Stimulated activated CD8-positive, alpha-beta memory T cell treated with anti-CD3 and anti-CD28 coated beads, Interleukin-7, amount 100 ng/mL, for 48 hours (primary cell): Measurements from ENCODE around the gene ZNF3.

Experiments
- DNase-seq, 2 donors: peaks; one replicate each; pipeline ENCODE4 v3.0.0-alpha.2; 2020; ENCODE audit warnings: low read depth in 1 of 2; ENCODE audit errors: extremely low read depth in 1 of 2

The ZNF3 gene

DNA sequence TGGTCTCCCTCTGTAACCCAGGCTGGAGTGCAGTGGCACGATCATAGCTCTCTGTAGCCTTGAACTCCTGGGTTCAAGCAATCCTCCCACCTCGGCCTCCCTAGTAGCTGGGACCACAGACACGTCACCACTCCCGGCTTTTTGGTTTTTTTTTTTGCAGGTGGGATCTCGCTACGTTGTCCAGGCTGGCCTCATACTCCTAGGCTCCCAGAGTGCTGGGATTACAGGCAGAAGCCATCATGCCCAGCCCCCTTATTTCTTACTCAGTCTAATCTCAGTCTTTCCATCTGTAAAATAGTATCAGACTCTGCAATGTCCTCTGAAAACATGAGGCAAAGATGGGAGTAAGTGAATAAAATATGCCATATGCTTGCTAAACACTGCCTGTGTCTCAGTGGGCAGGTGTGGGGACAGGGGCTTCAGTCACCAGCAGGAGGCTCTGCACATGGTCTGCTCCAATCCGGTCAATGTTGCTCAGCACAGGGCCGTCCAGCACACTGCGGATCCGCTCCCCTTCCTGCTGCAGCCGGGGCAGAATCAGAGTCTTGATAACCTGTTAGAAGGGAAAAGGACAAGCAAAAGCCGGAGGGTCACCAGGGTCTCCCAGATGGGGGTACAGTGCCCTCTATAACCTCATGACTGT lies 28.1 kb upstream of the ZNF3 start:
- no peak for DNase-seq

DNA sequence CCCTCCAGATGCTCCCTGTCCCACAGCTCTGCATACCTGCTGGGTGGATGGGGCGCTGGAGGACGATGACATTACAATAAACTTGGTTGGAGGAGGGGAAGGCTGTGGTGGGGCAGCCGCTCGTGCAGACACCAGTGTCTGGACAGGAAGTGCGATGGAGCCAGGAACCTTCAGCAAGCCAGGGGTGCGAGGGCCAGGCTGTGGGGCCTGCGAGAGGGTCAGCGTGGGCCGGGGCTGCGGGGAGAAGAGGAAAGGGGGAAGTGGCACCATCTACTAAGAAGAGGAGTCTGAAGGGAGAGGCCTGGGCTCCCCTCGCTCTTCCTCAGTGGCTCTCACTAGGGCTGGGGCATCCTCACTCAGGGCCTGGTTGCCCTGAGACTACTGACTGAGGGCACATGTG lies 26.4 kb upstream of the ZNF3 start:
- no peak for DNase-seq

DNA sequence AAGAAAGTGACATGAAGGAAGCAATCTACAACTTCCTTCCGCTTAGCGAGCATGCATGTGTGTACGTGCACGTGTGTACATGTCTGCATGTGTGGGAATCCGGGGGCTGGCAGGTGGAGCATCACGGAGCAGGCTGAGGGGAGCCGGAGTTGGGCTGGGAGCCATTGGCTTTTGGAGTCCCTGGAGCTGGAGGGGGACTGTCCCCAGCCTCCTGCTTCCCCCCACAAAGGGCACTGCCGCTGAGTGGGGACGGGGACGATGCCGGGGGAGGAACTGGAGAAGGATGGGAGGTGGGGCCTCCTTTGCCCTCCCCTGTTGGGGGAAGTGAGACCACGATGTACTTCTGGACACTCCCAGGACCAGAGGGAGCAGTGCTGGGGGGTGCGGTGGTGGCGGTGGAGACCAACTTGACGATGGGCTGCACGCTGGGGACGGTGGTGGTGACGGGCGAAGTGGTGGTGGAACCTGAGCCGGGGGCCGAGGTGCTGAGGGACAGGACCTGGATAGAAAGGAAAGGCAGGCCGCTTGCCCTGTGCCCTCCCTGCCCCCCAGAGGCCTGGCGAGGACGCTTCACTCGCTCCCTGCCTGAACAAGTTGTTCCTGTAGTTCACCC lies 25.7 kb upstream of the ZNF3 start:
- DNase-seq: no peak

DNA sequence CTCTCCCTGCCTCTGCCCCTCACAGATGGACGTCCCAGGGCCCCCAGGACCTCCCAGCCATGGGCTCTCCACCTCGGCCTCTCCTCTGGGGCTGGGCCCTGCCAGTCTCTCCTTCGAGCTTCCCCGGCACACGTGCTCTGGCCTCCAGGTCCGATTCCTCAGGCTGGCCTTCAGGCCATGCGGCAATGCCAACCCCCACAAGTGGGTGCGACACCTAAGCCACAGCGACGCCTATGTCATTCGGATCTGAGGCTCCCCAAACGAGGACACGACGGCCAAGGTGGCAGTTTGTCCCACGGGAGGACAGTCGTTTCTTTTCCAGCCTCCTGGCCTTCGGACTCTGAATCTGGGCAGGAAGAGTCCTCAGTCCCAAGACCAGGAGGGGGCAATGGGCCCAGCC lies 25.1 kb upstream of the ZNF3 start:
- no peak for DNase-seq

DNA sequence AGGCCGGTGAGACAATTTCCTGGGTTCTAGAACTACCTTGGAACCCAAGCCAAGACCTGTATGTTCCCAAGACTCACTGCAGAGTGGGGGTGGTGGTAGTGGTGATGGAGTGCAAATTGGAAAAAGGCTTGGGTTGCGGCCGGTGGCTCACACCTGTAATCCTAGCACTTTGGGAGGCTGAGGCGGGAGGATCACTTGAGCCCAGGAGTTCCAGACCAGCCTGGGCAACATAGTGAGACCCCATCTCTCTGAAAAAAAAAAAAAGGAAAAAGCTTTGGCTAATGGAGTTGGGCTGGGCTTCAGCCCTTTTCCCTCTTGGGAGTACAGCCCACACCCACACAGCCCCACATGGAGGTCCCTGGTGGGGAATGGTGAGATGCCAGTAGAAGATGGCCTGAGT lies 24.0 kb upstream of the ZNF3 start:
- no peak for DNase-seq

DNA sequence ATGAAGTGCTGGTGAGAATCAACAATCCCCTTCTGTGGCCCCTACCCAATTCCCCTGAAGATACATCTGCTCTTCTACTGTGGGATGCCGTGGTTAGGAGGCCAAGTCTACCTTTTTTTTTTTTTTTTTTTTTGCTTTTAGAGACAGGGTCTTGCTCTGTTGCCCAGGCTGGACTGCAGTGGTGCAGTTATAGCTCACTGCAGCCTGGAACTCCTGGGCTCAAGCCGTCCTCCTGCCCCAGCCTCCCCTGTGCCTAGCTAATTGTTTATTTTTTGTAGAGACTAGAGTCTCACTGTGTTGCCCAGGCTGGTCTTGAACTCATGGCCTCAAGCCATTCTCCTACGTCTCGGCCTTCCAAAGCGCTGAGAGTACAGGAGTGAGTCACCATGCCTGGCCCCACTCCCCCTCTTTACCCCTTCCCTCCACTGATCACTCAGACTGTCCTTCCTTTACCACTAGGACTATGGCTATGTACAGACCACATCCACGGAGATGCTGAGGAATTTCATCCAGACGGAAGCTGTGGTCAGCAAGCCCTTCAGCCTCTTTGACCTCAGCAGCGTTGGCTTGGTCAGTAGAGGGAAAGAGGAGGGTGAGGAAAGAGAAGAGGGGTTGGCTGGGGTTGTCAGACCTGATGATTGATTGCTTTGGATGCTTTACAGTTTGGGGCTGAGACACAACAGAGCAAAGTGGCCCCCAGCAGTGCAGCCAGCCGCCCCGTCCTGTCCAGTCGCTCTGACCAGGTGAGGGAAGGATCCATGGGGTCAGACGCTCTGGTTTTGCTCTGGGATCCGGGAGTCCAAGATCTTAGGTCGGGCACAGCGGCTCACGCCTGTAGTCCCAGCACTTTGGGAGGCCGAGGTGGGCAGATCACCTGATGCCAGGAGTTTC lies 21.7 kb upstream of the ZNF3 start:
- no peak for DNase-seq

DNA sequence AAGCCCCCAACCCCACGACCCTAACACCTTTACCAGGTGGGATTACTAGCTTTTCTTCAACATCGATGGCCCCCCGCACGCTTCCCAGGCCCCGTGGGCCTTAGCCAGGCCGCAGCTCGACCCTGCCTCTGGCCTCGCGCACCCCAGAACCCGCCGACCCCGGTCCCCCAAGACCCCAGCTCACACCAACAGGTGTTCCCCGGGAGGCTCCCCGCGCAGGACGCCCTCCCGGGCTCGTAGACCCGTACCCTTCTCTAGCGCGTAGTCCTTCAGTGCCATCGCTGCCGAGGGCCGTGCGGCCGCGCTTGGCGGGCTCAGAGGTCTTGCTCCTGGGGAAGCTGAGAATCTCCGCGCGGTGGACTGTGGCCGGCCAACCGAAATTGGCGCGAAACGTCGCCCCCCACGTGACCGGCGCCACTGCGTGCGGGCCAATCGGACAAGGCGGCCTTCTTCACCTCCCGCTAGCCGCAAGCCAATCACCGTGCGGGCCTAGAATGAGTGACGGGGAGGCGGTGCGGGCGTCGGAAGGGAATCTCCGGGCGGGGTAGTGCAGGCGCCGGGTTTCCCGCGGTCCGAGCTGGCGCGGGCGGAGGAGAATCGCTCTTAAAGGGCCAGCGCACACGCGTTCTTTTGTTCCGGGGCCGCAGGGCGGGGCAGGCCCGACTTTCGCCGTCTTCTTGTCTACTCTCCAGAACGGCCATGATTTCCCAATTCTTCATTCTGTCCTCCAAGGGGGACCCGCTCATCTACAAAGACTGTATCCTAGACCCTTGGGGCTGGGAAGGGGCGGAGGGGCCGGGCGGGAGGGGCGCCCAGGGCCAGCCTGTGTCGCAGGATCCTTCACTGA lies 19.7 kb upstream of the ZNF3 start, which contains the start of the genes AP4M1 and MCM7:
AP4M1 (plus strand) TSS at position 628 of the 847 bp plus-strand sequence; CDS start at position 700, 72 bp downstream.
MCM7 (minus strand) TSS at position 382 of the 847 bp plus-strand sequence; CDS start at position 279, 103 bp downstream.
- DNase-seq: peak; percentile 98

DNA sequence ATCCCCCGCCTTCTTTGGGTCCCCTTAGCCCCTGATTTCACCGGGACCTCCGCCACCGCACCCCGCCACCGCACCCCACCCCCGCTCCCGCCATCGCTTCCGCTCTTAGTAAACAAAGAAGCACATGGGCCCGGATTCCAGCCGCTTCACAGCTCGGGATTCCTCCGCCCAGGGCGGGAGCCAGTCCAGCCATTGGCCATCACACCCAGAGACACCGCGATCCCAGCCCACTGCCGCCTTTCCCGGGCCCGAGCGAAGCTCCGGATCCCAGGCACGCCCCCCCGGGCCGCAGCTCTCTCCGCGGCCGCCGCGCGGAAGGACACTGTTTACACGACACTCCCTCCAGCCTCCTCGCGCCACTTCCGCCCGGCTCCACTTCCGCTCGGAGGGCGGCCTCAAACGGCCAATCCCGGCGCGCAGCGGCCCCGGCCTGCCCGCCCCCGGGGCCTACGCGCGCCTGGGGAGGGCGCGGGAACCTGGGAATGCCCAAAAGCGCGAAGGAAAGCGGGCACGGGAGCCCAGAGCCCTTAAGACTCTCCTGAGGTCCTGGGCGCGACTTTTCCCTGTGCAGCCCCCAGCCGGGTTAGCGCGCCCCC lies 19.0 kb upstream of the ZNF3 start:
- DNase-seq: peak; percentile 71 to 77

DNA sequence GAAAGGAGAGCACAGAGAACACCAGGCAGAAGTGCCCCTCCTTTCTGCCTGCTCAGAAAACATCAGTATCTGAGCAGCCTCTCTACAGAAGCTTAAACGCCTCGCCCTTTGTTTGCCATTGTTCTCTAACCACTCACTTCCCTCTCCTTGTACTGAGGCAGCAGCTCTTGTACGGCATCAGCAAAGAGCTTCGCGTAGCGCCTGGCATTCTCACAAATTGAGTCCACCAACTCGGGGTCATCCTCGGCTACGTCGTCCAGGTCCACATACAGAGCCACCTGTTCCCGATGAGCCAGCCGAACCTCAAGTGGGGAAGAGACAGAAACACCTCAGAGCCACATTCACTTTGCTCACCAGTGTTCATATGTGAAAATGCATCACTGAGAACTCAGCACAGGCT lies 17.9 kb upstream of the ZNF3 start:
- DNase-seq: no peak

DNA sequence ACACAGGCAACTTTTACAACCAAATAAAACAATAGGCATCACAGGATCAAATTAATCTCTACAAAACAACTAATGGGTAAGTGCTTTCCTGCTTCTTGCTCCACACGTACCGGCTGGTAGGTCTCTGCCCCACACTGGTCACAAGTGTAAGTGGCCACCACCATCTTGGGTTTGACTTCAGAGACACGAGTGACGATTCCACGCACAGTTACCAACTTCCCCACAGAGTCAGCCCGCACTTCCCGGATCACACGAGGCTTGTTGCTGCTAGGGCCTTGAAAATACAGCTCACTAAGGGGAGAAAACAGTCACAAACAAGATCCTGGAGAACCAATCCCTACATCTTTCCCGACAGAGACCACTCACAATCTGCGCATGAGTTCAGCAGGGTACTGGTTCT lies 17.4 kb upstream of the ZNF3 start:
- no peak for DNase-seq

DNA sequence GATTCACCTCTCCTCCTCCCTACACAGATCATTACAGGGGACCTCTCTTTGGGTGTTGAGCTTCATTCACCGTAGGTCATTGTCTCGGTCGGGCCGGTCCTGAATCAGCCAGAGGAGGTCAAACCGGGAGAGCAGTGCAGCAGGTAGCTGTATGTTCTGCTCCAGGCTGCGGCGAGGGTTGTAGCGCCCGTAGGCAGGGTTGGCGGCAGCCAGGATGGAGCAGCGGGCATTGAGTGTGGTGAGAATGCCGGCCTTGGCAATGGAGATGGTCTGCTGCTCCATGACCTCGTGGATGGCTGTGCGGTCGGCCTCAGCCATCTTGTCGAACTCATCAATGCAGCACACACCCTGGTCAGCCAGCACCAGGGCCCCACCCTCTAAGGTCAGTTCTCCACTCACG lies 14.2 kb upstream of the ZNF3 start:
- DNase-seq: no peak

DNA sequence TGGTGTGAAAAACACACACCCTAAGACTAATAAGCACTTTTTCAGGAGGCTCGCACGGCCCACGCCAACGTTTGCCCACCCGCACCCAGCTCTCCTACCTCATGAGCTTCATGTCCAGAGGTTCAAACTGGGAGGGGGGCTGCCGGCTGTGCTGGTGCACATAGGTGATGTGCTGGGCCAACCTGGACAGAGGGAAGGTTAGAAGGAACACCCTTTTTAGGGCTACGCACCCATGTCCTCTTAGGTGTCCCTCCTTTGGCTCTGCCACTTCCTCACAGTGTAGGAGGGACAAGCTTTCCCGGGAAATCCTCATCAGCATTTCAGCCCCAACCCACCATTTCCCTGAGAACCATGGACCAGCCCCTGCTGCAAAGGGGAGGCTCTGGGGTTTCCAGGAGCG lies 13.8 kb upstream of the ZNF3 start:
- no peak for DNase-seq

DNA sequence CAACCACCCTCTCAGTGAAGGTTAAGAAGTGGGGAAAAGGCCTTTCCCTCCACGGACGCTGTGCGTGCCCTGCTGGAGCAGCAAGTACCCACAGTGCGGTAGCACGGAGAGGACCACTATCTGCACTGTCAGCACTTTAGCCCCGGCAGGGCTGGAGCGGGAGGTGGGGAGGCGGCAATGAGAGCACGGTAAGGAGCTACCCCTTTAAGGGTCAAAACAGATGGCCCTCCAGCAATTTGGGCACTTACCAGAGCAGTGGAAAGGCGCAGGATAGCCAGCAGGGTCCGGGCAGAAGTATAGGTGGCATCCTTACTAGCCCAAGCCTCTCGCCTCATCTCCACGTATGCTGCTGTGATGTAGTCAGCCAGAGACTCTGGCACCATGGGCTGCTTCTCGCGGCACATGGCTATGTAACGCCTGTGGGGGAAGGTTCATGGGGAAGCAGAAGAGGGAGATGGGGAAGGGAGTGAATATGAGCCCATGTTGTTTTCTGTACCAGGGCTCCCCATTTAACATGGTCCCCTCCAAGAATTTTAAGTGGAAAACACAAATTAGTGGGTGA lies 12.5 kb upstream of the ZNF3 start:
- DNase-seq: no peak

DNA sequence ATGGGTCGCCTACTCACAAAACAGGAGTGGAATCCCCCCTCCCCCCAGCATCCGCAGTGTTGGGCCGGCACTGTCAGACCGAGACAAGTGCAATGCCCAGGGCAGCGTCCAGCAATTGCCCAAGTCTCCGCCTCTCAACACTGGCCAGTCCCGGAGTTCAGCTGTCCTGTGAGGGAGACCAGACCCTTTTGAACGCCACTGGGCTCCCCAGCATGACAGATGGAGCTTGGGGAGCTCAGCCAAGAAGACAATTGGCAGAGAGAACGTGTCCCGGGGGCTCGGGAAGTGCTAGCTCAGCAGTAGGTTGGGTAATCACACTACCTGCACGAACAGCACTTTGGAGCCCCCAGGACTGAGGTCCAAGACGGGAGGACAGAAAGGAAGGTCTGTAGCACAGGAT lies 12.0 kb upstream of the ZNF3 start:
- DNase-seq: no peak

DNA sequence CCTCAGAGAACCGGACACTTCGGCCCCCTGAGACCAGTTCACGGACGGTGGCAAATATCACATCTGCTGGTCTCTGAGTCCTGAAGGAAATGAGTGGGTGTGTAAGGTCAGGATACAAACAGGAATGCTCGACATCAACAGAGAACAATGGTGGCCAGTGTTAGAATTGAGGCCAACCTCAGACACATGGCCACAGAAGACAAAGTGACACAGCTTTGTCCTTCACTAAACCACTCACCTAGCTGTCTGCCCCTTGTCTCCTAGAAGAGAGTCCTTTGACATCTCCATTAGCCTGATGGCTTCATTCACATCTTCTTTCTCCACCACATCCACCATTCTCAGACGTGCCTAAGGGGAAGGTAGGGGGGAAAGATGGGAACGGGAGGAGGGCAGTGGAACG lies 11.5 kb upstream of the ZNF3 start:
- no peak for DNase-seq

DNA sequence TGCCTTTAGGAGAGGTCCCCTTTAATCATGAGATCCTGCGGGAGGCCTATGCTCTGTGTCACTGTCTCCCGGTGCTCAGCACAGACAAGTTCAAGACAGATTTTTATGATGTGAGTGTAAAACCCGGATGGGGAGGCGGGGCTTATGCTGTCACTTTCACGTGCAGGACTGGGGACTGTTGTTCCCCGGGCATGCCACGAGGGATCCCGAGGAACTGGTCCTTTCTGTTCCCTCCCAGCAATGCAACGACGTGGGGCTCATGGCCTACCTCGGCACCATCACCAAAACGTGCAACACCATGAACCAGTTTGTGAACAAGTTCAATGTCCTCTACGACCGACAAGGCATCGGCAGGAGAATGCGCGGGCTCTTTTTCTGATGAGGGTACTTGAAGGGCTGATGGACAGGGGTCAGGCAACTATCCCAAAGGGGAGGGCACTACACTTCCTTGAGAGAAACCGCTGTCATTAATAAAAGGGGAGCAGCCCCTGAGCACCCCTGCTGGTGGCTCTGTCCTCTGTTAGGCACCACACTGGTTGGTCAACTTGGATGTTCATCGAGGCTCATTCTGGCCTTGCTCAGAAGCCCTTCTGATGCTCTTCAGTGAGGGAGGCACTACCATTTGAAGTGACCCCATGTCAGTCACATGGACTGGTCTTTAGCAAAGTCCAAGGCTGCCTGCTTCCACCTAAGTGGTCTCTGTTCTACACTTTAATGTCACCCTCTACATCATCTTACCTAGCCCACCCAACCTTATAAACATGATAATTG lies 10.1 kb upstream of the ZNF3 start:
- DNase-seq: no peak

DNA sequence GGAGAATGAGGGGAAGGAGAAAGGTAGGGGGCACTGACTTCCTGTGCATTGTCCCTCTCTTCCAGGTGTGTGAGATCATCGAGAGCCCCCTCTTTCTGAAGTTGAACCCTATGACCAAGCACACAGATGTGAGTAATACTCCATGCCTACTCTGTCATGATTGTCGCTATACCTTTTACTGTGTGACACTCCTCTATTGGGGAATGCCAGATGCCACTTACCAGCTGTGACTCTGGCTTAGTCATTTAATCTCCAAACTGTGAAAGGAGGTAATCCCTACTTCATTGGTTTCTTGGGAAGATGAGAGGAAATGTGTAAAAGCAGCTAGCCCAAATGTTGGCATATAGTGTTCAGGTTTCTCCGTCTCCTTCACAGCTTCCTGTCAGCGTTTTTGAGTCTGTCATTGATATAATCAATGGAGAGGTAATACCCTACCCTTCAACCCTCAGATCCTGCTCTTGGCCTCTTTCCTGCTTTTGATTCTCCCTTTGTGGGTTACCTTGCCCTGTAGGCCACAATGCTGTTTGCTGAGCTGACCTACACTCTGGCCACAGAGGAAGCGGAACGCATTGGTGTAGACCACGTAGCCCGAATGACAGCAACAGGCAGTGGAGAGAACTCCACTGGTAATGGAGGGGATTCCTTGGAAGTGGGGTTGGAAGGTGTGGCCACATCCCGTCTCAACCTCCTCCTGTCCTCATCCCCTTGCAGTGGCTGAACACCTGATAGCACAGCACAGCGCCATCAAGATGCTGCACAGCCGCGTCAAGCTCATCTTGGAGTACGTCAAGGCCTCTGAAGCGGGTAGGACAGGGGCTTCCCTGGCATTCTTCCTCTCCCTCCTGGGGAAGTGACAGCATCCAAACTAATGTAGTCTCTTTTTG lies 9.2 kb upstream of the ZNF3 start:
- no peak for DNase-seq

DNA sequence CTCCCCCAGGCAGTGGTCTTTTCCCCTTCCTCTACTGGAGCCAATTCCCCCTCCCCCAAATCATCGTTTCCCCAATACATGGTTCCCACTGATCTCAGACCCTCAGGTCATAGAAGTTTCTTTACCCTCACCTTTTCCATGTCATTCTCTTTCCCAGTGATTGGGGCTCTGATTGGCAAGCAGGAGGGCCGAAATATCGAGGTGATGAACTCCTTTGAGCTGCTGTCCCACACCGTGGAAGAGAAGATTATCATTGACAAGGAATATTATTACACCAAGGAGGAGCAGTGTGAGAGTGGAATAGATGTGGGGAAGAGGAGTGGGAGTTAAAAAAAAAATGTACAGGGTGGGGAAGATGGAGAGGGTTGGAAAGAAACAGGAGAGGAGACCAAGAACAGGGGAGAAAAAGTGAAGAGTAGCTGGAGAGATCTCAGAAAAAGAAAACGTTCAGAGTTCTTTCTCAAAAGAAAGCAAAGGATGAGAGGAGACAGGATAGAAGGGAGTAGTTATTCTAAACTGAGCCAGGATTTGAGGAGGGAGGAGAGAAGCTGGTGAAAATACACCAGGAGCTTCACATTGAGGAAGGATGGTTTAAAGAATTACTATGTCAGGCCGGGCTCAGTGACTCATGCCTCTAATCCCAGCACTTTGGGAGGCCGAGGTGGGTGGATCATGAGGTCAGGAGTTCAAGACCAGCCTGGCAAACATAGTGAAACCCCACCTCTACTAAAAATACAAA lies 8.1 kb upstream of the ZNF3 start:
- no peak for DNase-seq
